Mucosa of descending colon (tissue), 3 donors: ENCODE measurements around the gene PHF21B. TPM values are rescaled to one million over a fixed set of nuclear protein-coding genes. Genes with fewer than 3 reads are reported as not detected.

Experiments
- ATAC-seq: fragments of 200-7000 bp; cut with Tn5 transposase; one replicate; pipeline ENCODE4 v1.9.1; 2020; ENCODE audit warnings: mild to moderate bottlenecking, moderate library complexity
- DNase-seq, 3 donors: peaks; one replicate each; pipeline ENCODE4 v3.0.0-alpha.2; 2020
- H3K36me3 ChIP-seq: fragments of 200-600 bp; one replicate; pipeline ENCODE4 v1.8.0; 2021; ENCODE audit warnings: low read depth, mild to moderate bottlenecking
- H3K4me1 ChIP-seq: fragments of 200-600 bp; one replicate; pipeline ENCODE4 v1.8.0; 2021; ENCODE audit warnings: low read depth, mild to moderate bottlenecking
- H3K4me3 ChIP-seq: fragments of 200-600 bp; one replicate; pipeline ENCODE4 v1.8.0; 2021; ENCODE audit warnings: mild to moderate bottlenecking
- H3K9me3 ChIP-seq: fragments of 200-600 bp; one replicate; pipeline ENCODE4 v1.8.0; 2021; ENCODE audit warnings: mild to moderate bottlenecking
- intact Hi-C, 2 donors: fragments of 100-400 bp; cut with DNase I in 1 of 2; cut with micrococcal nuclease in 1 of 2; formaldehyde crosslinking; loops; one replicate each; pipeline versions ENCODE4 v1.11.0 to v1.11.1; 2022; cut with DNase I, micrococcal nuclease
- total RNA-seq, 3 donors: library from RNA; stranded (reverse); fragmentation: NEBNext Ultra II Directional in 2 of 3; extraction: Animal tissue kit (Norgen Biotek cat#: 25700) in 2 of 3; gene quantifications; one replicate each; pipeline versions ENCODE4 v1.2.1 to v1.2.4, GENCODE V29; 2021 to 2023
- TF ChIP-seq, protein P1 (sequence below): fragments of 200-600 bp; IDR thresholded peaks from one replicate; pipeline ENCODE4 v1.8.0; 2022; ENCODE audit warnings: antibody characterized with exemption, mild to moderate bottlenecking
- donor health status: DM: no; HTN: no; CAD: no; lungs with moderate emphysema.
- donor health status: DM: no; HTN: no; CAD: no.
- donor health status: DM: no; HTN: yes; CAD: no.

The PHF21B gene
- total RNA-seq, 3 donors from 2014 or later: 0.41 TPM; not detected in 2

DNA sequence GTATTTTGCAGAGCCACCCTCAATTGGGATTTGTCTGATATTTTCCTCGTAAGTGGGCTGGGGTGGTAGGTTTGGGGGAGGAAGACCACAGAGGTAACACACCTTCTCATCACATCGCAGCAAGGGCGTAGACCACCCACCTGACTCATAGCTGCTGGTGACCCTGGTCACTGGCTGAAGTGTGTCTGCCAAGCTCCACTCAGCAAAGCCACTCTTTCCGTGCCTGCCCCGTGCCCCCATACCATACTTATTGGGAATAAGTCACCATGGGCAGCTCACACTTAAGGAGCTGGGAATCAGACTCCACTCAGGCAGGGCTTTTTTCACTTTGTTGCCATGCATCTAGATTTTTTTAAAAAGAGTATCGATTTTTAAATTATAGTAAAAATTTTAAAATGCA is 111.6 kb downstream of the PHF21B start:
- no peaks in the 10 kb centered on the region for H3K36me3 ChIP-seq
- intact Hi-C loops: no loop called here
- DNase-seq (no peak), ATAC-seq (no peak)
- no peaks in the 10 kb centered on the region for H3K4me1 ChIP-seq
- H3K4me3 ChIP-seq: no peak overlapping the region
- H3K9me3 ChIP-seq: peaks cover 19% of the 10 kb centered on the region
- TF ChIP-seq, protein P1, sequence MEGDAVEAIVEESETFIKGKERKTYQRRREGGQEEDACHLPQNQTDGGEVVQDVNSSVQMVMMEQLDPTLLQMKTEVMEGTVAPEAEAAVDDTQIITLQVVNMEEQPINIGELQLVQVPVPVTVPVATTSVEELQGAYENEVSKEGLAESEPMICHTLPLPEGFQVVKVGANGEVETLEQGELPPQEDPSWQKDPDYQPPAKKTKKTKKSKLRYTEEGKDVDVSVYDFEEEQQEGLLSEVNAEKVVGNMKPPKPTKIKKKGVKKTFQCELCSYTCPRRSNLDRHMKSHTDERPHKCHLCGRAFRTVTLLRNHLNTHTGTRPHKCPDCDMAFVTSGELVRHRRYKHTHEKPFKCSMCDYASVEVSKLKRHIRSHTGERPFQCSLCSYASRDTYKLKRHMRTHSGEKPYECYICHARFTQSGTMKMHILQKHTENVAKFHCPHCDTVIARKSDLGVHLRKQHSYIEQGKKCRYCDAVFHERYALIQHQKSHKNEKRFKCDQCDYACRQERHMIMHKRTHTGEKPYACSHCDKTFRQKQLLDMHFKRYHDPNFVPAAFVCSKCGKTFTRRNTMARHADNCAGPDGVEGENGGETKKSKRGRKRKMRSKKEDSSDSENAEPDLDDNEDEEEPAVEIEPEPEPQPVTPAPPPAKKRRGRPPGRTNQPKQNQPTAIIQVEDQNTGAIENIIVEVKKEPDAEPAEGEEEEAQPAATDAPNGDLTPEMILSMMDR: no peak

DNA sequence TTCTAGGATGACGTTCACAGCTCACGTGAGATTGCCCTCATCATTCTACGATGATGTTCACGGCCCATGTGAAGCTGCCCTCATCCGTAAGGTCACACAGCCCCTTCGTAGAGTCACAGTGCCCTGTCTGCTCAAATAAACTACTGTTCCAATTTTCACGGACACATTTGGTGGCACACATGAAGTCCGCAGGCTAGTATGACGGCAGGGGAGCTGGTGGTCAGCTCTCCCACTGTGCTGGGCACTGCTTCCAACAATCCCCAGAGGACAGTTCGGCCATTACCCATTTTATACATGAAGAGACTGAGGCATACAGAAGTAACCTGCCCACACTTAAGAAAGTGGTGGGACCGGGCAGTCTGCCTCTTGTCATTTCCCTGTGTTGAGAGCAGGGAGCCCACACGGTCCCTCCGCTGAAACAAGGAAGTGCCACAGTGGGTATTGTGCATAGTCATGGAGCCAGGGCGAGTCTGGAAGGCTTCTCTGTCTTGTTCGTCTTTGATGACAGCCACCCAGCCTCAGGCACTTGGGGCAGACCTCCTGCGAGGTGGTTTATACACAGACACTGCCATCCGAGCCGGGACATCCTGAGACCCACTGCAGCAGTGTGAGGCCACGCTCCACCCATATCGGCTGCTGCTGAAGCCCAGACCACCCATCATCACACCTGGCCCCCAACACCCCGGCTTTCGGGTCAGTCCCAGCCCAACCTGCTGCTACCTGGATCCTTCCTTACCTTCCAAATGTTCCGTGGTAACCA is 114.3 kb downstream of the PHF21B start:
- intact Hi-C loops: no loop called here
- Histone ChIP-seq H3K4me3 (no peak overlapping the region), H3K9me3 (peaks cover 1% of the 10 kb centered on the region), H3K4me1 (no peaks in the 10 kb centered on the region), H3K36me3 (no peaks in the 10 kb centered on the region)
- no peak for ATAC-seq
- no peak for DNase-seq
- TF ChIP-seq, protein P1: no peak

DNA sequence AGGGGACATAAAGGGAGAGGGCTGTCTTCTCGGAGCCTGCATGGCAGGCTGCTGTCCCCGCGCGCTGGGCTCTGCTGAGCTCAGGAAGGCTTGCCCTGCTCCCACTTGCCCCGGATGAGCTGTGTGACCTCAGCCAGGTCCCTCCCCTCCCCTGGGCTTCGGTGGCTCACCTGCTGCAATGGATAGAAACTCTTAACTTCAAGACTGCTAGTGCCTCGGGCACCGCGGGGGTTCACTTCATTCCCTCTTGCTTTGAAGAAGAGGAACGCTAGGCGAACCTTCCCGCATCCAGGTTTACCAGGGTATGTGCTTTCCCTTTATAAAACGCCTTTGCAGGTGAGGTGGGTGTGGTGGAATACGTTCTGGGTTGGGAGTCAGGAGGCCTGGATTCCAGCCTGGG is 115.0 kb downstream of the PHF21B start:
- no peaks in the 10 kb centered on the region for H3K4me1 ChIP-seq
- H3K36me3 ChIP-seq: no peaks in the 10 kb centered on the region
- no peak overlapping the region for H3K4me3 ChIP-seq
- ATAC-seq: no peak
- no peaks in the 10 kb centered on the region for H3K9me3 ChIP-seq
- no peak for DNase-seq
- intact Hi-C loops: no loop called here
- TF ChIP-seq, protein P1: no peak

DNA sequence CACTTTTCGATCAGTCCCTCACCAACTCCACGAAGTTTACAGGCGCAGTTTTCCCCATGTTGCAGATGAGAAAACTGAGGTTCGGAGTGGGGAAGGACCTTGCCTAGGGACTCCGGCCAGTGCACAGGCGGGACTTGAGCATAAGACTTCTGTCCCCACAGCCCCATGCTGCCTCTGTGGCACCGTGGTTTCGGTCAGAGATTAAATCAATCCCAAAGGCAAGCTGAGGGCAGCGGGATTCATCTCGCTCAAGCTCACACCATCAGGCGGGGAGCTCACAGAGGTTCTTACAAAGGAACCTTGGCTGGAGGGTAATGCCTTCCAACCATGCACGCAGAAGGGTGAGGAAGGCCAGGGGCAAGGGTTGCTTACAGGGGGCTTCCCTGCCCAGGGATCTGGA is 115.5 kb downstream of the PHF21B start:
- Histone ChIP-seq H3K9me3 (no peaks in the 10 kb centered on the region), H3K4me3 (no peak overlapping the region), H3K36me3 (no peaks in the 10 kb centered on the region), H3K4me1 (no peaks in the 10 kb centered on the region)
- DNase-seq (no peak), ATAC-seq (no peak)
- TF ChIP-seq, protein P1: no peak
- intact Hi-C loops: no loop called here

DNA sequence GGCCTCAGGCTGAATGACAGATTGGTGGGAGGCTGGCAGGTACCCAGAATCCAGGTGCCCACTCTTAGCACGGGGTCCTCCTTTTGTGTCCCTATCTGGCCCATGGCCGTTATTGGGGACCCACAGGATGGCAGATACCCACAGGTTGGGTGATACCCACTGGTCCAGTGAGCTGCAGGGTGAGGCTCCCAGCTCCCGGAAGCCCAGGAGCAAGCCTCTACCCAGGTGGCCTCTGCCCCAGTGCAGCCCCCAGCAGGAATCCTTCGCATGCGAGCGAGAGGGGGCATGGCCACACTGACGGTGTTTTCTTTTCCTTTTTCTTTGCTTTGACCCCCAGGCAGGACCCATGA is 116.1 kb downstream of the PHF21B start:
- TF ChIP-seq, protein P1: no peak
- no peak for DNase-seq
- Histone ChIP-seq H3K9me3 (no peaks in the 10 kb centered on the region), H3K36me3 (no peaks in the 10 kb centered on the region), H3K4me1 (no peaks in the 10 kb centered on the region), H3K4me3 (no peak overlapping the region)
- ATAC-seq: no peak
- intact Hi-C loops: no loop called here
